Stimulated activated CD8-positive, alpha-beta memory T cell treated with anti-CD3 and anti-CD28 coated beads, Interleukin-15, amount 100 ng/mL, for 4 hours (primary cell): Measurements from ENCODE around the gene SGO2.
"Not testable (repeated sequence)": the region's sequence is repeated elsewhere in the genome, so short reads cannot be mapped to it uniquely, and the experiment has no call there.

Experiments used
- DNase-seq, 2 donors: peaks; one replicate each; pipeline ENCODE4 v3.0.0-alpha.2; 2020; ENCODE audit warnings: low read depth in 2 of 2

Gene SGO2

DNA sequence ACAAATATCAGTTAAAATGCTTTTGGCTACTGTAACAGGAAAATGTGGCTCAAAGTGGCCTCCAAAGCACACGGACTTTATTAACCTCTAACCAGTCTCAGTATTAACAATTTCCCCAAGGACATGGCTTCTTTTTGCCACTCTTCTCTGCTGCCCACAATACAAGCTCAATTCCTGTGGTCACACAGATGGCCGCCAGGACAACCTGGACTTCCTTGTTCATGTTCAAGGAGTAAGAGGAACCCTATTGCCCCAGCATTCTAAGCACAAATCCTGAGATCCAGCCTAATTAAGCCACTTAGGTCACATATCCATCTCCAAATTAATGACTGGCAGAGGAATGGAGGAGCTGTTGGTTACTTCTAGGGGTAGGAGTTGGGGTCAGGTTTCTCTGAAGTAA lies 98.0 kb downstream of the SGO2 start:
- no peak for DNase-seq

DNA sequence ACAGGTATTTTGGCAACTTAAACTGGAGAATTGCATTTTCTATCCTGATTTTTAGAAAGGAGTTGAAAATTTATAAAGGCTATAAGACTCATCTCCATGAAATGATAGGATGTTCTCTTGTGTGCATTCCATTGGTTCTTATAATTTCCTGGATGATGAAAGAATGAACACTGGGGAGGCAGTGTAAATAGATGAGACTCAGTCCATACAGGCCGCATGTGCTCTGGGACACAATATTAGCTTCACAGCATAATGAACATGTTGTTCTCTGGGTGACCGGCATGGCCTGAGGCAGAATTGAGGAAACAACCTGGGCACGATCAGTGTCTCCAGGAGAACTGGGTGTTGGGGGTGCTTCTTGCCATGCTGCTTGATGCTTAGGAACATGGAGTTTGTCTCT lies 98.7 kb downstream of the SGO2 start:
- no peak for DNase-seq

DNA sequence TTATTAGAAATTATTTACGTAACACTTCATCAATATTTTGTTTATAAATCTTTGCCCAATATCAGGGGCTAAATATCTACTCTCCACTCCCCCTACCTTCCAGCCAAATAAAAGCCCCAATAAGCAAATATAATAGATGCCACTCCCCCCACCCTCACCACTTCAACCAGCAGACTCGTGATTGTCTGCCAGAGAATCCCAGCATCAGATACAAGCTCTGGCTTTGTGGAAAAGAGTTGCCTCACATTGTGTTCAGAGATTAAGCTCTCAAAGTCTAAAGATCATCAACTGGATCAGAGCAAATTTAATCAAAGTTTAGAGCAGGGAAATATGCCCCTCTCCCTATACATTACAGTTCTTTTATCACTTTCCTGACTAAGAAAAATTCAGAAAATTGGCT lies 99.3 kb downstream of the SGO2 start:
- no peak for DNase-seq

GRCh38 chr2:200625958-200626363 lies 100.0 kb downstream of the SGO2 start:
- no peak for DNase-seq

- no peak for DNase-seq
These were observed 101.2 kb downstream of the SGO2 start for GRCh38 chr2:200627110-200627770.

DNA sequence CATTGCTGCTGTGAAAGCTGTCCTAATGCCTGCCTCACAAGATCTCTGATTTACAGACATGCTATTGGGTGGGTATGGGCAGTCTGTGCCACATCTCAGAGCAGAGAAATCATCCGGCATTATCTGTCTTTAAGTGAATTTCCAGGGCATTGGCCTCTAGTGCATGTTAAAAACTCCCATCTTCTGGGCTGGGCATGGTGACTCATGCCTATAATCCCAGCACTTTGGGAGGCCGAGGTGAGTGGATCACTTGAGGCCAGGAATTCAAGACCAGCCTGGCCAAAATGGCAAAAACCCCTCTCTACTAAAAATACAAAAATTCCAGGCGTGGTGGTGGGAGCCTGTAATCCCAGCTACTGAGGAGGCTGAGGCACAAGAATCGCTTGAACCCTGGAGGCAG lies 102.5 kb downstream of the SGO2 start:
- DNase-seq = not testable (repeated sequence)

GRCh38 chr2:200631287-200631686 lies 105.3 kb downstream of the SGO2 start:
- DNase-seq = no peak
